SJCRH30 (cell line): Measurements from ENCODE around the gene CACNB2. TPM values are rescaled to one million over a fixed set of nuclear protein-coding genes. Genes with fewer than 3 reads are reported as not detected.
"Not testable (repeated sequence)": the region's sequence is repeated elsewhere in the genome, so short reads cannot be mapped to it uniquely, and the experiment has no call there.

Source experiments
- DNase-seq, 2 experiments: peaks; one replicate each; pipeline ENCODE4 v3.0.0-alpha.2; 2015 to 2020
- H3K27ac ChIP-seq: fragments of 250-450 bp; sonication (Bioruptor Pico); 2 replicates; pipeline ENCODE4 v1.5.1; 2020; ENCODE audit warnings: mild to moderate bottlenecking, moderate library complexity
- H3K27me3 ChIP-seq: fragments of 250-450 bp; sonication (Bioruptor Pico); 2 replicates; pipeline ENCODE4 v1.5.1; 2020; ENCODE audit warnings: mild to moderate bottlenecking, moderate library complexity
- H3K36me3 ChIP-seq: fragments of 250-450 bp; sonication (Bioruptor Pico); 2 replicates; pipeline ENCODE4 v1.5.1; 2020; ENCODE audit warnings: mild to moderate bottlenecking, moderate library complexity
- H3K4me1 ChIP-seq: fragments of 250-450 bp; sonication (Bioruptor Pico); 2 replicates; pipeline ENCODE4 v1.5.1; 2020; ENCODE audit warnings: mild to moderate bottlenecking, moderate library complexity
- H3K4me3 ChIP-seq: fragments of 250-450 bp; sonication (Bioruptor Pico); 2 replicates; pipeline ENCODE4 v1.5.1; 2020; ENCODE audit warnings: mild to moderate bottlenecking, moderate library complexity
- H3K9me3 ChIP-seq: fragments of 250-450 bp; sonication (Bioruptor Pico); replicated peaks from 2 replicates; pipeline ENCODE4 v1.5.1; 2020; ENCODE audit warnings: mild to moderate bottlenecking, moderate library complexity
- total RNA-seq: library from RNA; depleted of rRNA; stranded (reverse); fragments of >200 nt; shearing (Covaris generic); gene quantifications from 2 replicates; pipeline ENCODE4 v1.2.3, GENCODE V29; 2014

CACNB2 gene
- total RNA-seq, 1 experiment from 2014 or later = 0.04 TPM

DNA sequence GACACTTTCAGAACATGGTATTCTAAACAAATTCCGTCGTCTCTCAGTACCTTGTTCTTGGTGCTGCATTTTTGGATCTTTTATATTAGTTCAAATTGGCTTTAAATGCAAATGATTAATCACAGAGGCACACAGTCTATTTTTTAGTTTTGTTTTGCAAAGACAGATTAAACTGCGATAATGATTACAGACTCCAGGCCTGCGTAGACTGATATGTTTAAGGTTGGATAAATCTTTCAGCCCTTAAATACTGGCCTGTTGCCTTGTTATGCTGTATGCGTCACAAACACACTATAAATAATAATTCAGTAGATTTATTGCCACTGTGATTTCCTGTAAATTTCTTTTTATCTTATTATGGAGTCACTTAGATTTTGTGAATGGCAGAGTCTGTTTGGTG lies 19.3 kb downstream of the CACNB2 start:
- Histone ChIP-seq H3K27me3 (no peaks in the 10 kb centered on the region), H3K4me1 (peaks cover 16% of the 10 kb centered on the region), H3K36me3 (no peaks in the 10 kb centered on the region), H3K27ac (no peak overlapping the region), H3K4me3 (no peak overlapping the region), H3K9me3 (no peaks in the 10 kb centered on the region)
- no peak for DNase-seq

DNA sequence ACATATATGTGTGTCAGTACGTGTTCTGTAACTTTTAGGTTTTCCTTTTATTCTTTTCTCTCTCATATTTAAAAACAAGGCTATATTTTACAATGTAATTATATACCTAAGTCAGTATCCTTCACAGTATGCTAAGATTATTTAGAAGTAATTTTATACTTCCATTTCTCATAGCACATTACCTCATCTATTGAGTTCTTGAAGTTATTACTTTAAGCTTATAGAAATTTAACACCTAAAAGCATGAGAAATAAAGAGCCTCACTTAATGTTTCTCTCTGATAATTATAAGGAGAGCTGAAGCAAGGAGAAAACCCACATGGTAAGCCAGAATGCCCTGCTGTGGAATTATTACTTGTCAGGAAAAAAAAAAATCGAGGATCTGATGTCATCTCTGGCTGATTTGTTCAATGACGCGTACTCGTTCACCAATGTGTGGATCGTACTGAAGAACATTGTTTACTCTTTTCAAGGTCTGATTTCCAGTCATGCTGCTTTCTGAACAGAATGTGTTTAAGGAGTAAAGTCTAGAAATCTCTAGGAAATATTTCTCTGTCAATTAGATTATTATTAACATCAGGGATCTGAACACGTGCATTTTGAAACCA lies 21.9 kb downstream of the CACNB2 start:
- no peak overlapping the region for H3K27ac ChIP-seq
- H3K4me3 ChIP-seq = no peak overlapping the region
- H3K4me1 ChIP-seq = peaks cover 16% of the 10 kb centered on the region

DNA sequence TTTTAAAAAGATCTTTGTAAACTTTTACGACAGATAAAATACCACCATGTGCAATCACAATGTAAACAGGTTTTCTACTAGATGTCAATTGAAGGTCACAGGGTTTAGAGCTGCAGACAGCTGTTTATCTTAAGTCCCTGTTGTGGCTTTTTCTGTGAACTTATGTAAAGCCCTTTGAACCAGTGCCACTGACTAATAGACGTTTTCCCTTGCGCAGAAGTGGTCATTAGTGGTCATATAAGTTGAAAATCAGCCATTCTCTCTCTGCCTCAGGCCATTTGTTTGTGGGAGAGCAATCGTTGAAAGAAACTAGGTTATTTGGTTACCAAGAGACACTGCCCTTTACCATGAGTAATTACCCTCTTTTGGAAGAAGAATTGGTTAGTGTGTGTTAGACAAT lies 23.9 kb downstream of the CACNB2 start:
- Histone ChIP-seq H3K36me3 (no peaks in the 10 kb centered on the region), H3K4me3 (no peak overlapping the region), H3K27me3 (no peaks in the 10 kb centered on the region), H3K9me3 (no peaks in the 10 kb centered on the region), H3K4me1 (peaks cover 8% of the 10 kb centered on the region), H3K27ac (no peak overlapping the region)
- DNase-seq = peak in 1 of 2 experiments; percentile 25

More for the DNA sequence above, 21.9 kb downstream of the CACNB2 start:
- no peak for DNase-seq
- no peaks in the 10 kb centered on the region for H3K36me3 ChIP-seq
- H3K27me3 ChIP-seq = no peaks in the 10 kb centered on the region
- no peaks in the 10 kb centered on the region for H3K9me3 ChIP-seq

DNA sequence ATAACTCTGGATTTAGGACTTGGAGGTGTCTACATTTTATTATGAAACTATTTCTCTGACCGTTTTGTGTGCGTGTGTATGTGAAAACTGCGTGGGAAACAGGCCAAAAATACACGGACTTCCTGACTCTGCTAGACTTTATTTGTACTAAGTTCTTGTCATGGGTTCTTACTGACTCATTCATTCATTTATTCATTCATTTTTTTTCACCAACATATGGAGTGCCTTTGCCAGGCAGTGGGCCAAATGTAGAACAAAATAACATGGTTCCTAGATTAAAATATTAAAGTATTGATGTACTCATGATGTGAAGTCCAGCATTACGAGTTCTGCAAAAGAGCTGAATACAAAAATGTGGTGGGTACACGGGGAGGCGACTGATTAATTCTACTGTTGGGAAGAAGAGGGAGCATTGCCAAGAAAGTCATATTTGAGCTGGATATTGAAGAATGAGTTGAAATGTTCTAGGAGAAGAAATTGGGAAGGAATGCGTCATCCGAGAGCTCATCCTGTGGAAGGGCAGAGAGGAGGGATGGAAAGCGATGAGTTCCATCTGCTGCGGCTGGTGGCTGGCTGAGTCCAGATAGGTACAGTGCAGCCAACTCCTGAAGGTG lies 24.6 kb downstream of the CACNB2 start:
- H3K4me1 ChIP-seq = peaks cover 7% of the 10 kb centered on the region; the same call in 1 of the 2 replicates
- no peaks in the 10 kb centered on the region for H3K9me3 ChIP-seq
- H3K27ac ChIP-seq = no peak overlapping the region
- no peak for DNase-seq
- H3K36me3 ChIP-seq = no peaks in the 10 kb centered on the region
- no peak overlapping the region for H3K4me3 ChIP-seq
- H3K27me3 ChIP-seq = no peaks in the 10 kb centered on the region

DNA sequence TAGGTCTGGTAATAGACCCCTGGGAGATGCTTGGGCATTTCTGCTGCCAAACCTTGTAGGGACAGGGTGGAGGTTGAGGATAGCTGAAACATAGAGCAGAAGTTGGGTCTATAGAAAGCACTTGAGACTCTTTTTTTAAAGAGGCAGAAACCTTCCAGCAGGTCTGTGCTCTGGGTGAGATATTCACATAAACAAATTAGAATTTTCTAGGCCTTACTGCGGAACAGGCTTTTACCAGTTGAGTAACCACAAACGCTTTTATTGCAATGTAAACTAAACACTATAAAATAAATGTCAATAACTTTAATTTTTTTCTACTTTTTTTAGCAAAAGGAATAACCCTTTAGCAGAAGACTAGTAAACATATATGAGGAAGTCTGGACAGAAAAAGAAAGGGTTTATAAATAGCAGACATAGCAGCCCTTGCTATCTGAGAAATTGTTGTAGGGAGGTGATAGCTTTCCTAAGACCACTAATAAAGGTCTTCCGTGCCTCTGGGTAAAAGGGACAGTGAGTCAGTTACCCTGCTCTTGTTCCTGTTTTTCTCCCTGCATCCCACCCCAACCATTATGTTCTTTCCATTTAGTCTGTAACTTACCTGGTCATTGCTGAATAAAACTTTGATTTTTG lies 38.7 kb downstream of the CACNB2 start:
- Histone ChIP-seq H3K27me3 (no peaks in the 10 kb centered on the region), H3K4me1 (no peaks in the 10 kb centered on the region), H3K36me3 (no peaks in the 10 kb centered on the region), H3K27ac (no peak overlapping the region), H3K4me3 (no peak overlapping the region), H3K9me3 (no peaks in the 10 kb centered on the region)
- DNase-seq = no peak

DNA sequence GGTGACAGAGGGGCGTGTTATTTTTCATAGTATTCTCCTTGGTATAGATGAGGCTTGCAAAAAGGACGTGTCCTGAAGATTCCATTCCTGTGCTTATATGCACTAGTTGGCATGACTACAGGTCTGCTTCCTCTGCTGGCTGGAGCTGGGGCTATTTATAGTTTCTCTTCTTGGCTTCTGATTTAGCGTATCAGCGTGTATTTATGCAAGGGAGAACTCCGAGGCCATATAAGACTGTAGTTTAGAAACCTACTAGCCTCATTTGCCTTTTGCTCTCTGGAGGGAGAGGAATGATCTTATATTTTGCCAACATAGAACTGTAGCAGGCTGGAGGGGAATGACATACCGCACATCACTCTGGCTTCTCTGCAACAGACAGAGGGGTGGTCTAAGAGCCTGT lies 39.7 kb downstream of the CACNB2 start:
- no peak overlapping the region for H3K4me3 ChIP-seq
- no peaks in the 10 kb centered on the region for H3K9me3 ChIP-seq
- H3K36me3 ChIP-seq = no peaks in the 10 kb centered on the region
- no peaks in the 10 kb centered on the region for H3K4me1 ChIP-seq
- no peak for DNase-seq
- no peaks in the 10 kb centered on the region for H3K27me3 ChIP-seq
- no peak overlapping the region for H3K27ac ChIP-seq

DNA sequence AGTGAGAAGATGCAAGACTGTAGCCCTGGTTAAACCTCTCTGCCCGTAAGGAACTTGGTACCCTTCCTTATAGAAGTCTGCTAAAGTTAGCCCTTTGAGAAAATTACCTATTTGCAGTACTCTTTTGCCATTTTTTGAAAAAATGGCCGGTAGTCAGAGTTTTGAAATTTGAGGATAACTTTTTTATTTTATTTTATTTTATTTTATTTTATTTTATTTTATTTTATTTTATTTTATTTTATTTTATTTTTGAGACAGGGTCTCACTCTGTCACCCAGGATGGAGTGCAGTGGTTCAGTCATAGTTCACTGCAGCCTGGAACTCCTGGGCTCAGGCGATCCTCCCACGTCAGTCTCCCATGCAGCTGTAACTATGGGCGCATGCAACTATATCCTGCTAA lies 41.2 kb downstream of the CACNB2 start:
- not testable (repeated sequence) for H3K4me1 ChIP-seq, H3K27me3 ChIP-seq, H3K4me3 ChIP-seq, H3K9me3 ChIP-seq, DNase-seq, H3K27ac ChIP-seq, H3K36me3 ChIP-seq

DNA sequence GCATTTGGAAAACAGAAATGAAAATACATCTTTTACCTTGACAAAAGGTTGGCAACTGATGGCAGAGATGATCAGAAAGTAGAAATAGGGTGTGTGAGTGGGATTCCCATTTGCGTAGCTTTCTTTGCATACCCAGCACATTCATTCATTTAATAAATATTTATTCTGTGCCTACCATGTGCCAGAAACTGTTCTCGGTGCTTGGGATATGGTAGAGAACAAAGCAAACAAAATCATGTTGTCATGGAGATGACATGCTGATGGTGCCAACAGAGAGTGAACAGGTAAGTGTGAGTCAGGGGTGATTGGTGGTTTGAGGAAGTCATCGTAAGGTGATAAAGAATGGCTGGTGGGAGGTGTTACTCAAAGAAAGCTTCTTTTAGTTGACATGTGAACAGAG lies 45.4 kb downstream of the CACNB2 start:
- H3K9me3 ChIP-seq = no peaks in the 10 kb centered on the region
- no peak overlapping the region for H3K27ac ChIP-seq
- no peaks in the 10 kb centered on the region for H3K27me3 ChIP-seq
- no peak overlapping the region for H3K4me3 ChIP-seq
- no peaks in the 10 kb centered on the region for H3K4me1 ChIP-seq
- H3K36me3 ChIP-seq = no peaks in the 10 kb centered on the region
- DNase-seq = no peak

DNA sequence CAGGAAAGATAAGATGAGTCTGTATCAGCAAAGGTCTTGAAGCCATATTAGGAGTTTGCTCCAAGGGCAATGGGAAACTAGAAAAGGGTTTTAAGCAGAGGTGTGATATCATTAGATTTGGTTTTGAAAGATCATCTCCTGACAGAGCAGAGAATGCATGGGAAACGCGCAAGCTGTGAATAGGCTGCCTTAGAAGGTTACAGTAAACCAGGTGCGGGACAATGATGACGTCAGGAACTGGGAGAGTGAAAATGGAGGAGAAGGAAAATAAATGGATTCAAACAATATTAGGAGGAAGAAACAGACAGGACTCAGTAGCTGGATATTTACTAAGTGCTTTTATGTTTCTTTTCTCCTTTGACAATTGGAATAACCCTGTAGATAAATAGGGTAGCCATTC lies 50.6 kb downstream of the CACNB2 start:
- no peaks in the 10 kb centered on the region for H3K4me1 ChIP-seq
- DNase-seq = no peak
- H3K9me3 ChIP-seq = no peaks in the 10 kb centered on the region
- no peak overlapping the region for H3K27ac ChIP-seq
- H3K4me3 ChIP-seq = no peak overlapping the region
- H3K36me3 ChIP-seq = no peaks in the 10 kb centered on the region
- no peaks in the 10 kb centered on the region for H3K27me3 ChIP-seq

DNA sequence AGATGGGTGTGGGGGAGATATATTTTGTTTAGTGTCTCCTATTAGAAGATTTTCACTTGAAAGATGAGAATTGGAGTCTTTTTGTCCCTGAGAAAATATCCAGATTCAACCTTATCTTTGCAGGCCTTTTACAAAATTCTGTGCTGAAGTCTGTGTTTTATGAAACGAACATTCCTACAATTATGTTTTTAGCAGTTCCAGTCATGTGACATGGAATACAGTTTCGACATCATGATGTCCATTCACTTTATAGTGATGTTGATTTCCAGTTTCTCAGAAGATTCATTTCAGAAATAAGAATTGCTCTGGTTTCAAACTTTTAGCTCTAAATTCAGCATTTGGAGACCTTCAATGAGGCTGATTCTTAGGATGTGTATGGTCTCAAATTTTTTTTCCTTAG lies 54.4 kb downstream of the CACNB2 start:
- no peak for DNase-seq
- Histone ChIP-seq H3K9me3 (no peaks in the 10 kb centered on the region), H3K27me3 (no peaks in the 10 kb centered on the region), H3K4me3 (no peak overlapping the region), H3K4me1 (no peaks in the 10 kb centered on the region), H3K27ac (no peak overlapping the region), H3K36me3 (no peaks in the 10 kb centered on the region)

DNA sequence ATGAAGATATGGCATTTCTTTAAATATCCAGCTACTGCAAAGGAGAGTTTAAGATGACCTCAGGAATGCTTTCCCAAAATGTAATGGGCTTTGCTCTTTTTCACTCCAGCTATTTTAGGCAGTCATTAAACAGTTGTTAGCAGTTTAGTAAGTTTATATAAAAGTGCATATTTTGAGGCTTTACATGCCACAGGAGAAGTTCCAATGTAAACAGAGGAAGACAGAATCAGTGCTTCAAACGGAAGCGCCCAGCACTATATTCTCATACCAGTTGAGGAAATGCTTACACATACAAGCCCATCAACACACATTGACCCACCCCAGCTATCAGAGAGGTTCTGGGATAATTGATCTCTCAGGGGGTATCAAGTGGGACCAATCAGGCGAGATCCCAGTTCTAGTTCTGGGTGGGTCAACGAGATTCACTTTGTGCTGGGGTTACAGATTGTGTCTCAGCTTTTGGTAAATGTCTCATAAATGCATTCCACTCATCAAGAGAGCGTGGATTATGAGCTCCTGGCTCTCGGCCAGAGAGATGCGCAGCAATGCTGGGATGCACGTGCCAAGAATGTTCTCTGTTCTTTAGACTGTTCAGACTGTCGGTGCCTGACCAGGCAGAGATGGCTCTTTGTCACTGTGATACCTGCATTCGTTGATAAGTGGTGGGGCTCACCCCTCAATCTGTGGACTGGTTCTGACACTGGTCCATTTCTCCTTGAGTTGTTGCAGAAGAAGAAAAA lies 55.0 kb downstream of the CACNB2 start:
- DNase-seq = no peak
- Histone ChIP-seq H3K36me3 (no peaks in the 10 kb centered on the region), H3K4me1 (no peaks in the 10 kb centered on the region), H3K27ac (no peak overlapping the region), H3K9me3 (no peaks in the 10 kb centered on the region), H3K27me3 (no peaks in the 10 kb centered on the region), H3K4me3 (no peak overlapping the region)

DNA sequence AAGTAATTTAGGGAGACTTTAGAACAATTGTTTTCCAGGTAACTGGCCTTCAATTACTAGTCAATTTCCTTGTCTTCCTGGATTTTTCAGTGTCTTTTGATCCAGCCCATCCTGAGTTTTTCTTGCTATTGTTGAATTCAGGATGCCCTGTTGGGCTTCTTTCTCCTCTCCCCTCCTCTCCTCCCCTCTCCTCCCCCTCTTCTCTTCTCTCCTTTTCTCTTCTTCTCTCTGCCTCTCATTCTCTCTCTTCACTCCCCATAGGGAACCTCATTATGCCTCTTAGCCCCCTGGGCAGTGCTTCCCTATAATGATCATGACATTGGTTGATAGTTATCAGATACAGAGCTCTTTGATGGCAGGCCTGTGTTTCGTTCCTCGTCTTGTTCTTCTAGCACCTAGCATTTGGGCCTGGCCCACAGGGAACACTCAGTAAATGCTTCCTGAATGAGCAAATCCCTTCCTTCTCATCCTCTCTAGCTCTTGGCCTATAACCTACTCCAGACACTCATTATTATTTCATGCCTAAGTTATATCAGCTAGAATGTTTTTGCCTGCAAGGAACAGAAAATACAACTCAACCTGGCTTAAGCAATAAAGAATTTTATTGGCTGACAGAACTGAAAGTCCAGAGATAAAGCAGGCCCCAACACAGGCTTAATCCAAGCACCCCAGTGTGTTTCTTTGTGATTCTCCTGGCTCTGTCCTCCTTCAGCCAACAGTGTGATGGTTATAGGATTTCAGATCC lies 56.8 kb downstream of the CACNB2 start:
- Histone ChIP-seq H3K9me3 (no peaks in the 10 kb centered on the region), H3K27ac (no peak overlapping the region), H3K36me3 (no peaks in the 10 kb centered on the region), H3K27me3 (no peaks in the 10 kb centered on the region), H3K4me3 (no peak overlapping the region), H3K4me1 (no peaks in the 10 kb centered on the region)
- no peak for DNase-seq

DNA sequence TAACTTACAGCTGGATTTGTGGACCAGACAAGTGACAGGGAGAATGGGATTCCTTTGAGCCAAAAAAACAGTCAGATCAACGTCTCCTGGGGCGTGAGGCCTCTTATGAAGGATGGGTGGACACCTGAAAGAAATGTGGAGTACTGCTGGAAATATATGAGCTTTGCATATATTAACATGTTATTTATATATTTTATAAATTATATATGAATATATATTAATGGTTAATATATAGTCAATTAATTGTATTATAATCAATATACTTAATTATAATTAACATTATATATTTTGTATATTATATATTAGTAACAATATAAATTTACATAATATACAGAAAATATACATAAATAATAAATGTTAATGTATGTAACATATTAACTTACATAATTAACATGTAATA lies 57.5 kb downstream of the CACNB2 start:
- Histone ChIP-seq H3K27me3 (no peaks in the 10 kb centered on the region), H3K4me3 (no peak overlapping the region), H3K9me3 (no peaks in the 10 kb centered on the region), H3K4me1 (no peaks in the 10 kb centered on the region), H3K36me3 (no peaks in the 10 kb centered on the region), H3K27ac (no peak overlapping the region)
- no peak for DNase-seq

DNA sequence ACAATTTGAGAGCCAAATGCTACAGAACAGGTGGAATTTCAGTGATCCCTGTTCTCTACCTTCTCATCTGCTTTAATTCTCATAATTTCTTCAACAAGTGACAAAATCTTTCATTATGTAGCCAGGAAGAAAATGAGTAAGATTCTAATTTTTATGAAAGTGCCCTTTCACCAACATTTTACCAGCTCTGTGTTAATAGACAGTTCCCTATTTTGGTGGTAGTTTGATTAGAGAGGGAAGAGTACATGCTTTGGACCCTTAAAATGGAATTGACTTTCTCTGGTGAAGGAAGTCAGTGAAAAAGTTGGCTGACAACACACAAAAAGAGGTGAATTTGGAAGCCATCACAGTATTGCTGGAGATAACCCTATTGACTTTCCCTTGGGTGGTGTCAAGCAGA lies 61.7 kb downstream of the CACNB2 start:
- Histone ChIP-seq H3K4me1 (no peaks in the 10 kb centered on the region), H3K27ac (no peak overlapping the region), H3K9me3 (no peaks in the 10 kb centered on the region), H3K27me3 (no peaks in the 10 kb centered on the region), H3K4me3 (no peak overlapping the region), H3K36me3 (no peaks in the 10 kb centered on the region)
- DNase-seq = no peak
